ENCODE data around the gene KRTAP5-1.
A peak's percentile ranks its signal among the peaks of the same experiment; 100 is the strongest.

KRTAP5-1 gene

DNA sequence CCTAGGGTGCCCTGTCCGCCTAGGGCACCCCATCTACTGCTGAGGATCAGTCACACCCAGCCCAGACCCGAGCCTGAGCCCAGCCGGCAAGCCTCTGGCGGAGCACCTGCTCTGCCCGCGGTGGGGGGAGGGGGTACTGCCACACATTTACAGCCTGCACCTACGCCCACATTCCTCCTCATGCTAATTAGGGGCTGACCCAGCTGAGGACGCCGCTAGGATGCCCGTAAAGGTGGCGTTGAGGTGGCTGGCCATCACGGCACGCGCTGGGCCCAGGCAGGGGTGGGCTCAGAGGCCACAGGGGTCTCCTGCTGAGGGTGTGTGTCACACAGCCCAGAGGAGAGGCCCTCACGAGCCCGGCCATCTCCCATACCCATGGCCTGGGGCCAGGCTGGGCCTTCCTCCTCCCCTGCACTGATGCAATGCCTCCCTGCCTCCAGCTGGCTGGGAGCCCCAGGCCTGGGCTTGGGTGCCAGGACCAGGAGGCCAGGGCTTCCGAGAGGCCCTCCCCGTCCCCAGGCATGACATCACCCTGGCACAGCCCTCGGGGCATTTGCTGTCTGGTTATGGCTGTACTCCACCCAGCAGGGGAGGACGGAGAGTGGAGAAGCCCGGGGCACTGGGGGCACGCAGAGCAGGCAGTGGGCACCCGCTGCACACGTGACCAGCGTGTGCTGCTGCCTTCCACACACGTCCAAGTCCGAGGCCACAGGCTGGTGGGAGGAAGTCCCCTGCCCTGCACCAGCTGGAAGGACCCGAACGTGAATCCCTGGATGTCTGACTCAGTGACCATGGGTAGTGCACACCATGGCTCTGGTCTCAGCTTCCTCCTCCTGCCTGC is 25.8 kb downstream of the KRTAP5-1 start:
- no peak for DNase-seq

DNA sequence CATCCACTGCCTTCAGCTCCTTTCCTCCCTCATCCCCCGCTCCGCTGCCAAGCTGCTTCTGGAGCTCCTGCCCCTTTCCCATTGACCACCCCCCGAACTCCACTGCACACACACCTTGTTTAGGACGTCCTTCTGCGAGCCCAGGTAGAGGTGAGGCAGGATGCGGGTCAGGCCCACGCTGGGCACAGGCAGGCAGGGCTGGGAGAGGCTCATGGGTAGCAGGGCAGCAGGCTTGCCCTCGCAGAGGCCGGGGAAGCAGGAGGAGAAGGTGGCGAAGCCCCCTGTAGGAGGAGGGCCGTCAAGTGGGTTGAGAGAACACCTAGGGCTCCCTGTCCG is 26.3 kb downstream of the KRTAP5-1 start:
- DNase-seq = no peak

DNA sequence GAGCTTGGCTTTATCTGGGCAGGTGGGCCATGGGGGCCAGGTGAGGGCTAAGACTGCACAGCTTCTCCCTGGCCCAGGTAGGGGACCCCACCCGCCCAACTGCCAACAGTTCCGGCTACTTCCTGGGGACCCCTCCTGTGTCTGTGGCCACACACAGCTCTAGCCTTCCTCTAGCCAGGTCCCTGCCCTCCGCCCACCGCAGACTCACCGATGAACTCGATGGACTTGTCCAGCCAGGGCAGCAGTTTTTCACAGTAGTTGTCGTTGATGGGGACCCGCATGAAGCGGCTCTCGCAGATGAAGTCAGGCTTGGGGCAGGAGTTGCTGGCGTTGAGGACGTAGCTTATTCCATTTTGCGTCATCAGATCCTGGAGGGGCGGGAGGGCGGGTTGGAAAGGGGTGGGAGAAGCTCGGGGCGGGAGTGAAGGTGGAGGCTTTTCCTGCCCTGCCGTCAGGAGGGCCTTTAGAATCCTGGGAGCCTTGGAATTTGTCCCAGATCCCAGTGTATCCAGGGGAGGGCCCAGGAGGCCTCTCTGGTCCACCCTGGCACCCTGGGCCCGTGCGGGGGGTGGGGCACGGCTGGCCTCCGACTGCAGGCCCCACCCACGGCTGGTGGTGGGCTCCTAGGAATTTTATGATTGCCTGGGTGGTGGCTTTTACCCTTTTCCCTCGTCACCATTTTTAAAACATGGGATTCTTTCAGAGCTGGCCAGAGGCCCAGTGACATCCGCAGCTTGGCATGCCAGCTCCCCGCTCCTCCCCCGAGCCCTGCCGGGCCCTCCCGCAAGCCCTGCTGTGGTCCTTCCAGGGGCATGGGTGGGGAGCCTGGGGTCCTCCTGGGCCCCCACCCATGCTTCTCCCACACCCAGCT is 26.9 kb downstream of the KRTAP5-1 start:
- no peak for DNase-seq

DNA sequence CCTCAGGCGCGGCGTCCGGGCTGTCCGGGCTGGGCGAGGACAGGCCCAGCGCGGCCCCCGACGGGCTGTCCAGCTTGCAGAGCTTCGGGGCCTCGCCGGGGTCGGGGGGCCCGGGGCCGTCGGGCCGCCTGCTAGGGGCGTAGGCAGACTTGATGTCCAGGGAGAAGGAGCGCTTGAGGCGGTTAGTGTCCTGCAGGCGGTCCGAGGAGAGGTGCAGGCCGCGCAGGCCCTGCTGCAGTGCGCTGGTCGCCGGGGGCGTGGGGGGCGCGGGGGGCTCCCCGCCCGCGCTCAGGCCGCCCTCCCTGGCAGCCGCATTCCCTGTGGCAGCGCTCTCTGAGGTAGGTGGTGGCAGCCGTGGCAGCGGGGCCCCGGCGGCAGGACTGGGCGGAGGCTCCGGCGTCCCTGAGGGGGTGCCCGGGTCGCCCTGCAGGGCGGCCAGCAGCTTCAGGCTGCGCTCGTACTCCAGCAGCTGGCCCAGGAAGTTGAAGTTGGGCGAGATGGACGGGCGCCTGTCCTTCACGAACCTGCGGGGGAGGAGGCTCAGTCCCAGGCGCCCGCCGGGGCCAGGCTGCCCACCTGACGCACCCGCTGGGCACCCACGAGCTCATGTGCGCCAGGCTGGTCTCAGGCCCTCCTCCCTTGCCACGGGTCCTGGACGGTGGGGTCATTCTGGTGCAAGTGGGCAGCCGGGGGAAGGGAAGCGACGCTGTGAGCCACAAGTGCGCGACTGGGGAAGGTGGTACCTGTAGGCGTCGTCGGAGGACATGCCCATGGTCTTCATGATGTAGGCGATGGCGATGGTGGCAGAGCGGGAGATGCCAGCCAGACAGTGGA is 27.8 kb downstream of the KRTAP5-1 start:
- DNase-seq = no peak

DNA sequence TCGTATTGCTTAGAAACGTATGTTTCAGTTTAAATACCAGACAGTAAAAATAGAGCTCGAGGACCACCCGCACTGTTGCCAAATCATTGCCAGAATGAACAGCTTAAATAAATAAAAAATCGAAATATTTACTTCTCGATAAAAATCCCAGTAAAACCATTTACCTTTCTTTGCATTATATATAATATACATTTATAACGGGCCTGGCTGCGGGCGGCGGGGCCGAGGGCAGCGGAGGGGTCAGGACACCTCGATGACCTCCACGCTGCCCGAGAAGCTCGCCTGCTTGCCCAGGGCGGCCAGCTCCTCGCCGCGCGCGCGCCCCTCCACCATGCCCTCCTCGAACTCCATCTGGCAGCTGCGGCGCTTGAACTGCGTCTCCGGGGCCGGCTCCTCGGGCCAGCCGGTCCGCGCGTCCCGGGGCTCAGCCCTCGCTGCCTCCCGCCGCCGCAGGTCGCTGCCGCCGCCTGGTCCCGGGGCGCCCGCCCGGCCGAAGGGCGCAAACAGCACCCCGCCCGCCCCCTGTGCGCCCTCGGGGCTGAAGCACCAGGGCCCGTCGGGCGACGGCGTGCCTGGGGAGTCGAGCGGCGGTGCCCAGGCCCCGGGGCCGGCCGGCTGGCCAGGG is 28.7 kb downstream of the KRTAP5-1 start:
- no peak for DNase-seq

DNA sequence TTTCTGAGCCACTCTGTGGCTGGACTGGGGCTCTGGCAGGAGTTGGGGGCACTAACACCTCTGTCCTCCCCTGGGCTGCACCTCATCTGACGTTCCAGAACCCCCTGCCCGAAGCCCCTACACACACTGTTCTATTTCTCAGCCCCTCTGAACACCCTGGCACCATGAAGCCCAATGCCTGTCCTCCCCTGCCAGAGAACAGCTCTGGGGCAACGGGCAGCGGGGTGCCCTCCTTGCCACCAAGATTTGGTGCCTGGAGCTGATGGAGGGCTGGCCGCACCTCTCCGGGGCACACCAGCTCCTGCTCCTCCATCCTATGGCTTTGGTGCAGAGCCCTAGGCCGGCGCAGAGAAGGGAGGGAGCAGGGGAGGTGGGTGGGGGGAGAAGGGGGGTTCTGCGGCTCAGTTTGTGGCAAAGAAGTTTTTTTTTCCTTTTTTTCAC is 29.4 kb downstream of the KRTAP5-1 start:
- no peak for DNase-seq

DNA sequence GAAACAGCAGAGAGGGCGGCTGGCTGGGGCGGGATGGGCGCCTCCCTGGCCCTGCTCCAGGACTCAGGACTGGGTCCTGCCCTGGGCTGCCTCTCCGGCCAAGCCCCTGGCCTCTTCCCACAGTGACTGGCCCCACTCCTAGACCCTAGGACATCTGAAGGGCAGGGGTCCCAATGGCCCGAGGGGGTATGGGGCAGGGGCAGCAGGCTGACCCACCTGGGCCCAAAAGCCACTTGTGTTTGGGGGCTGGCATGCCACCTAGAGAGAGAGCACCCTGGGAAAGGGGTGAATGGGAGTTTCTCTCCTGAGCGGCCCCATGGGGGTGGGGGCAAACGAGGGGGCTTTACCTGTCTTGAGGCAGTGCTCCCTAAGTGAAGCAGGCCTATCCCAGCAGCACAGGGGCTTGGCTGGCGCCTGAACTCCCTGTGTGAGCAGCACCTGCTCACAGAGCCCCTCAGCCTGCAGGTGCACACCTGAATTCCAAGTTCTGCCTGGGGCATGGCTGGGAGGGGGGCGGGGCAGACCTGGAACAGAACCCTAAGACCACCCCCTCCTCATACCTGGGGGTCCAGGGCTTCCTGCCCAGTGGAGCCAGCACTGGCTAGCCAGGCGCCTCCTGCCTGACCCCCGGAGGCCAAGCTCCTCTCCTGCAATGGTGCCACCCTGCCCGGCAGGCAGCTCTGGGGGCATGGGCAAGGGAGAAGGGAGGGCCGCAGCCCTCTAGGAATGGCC is 29.9 kb downstream of the KRTAP5-1 start:
- no peak for DNase-seq

DNA sequence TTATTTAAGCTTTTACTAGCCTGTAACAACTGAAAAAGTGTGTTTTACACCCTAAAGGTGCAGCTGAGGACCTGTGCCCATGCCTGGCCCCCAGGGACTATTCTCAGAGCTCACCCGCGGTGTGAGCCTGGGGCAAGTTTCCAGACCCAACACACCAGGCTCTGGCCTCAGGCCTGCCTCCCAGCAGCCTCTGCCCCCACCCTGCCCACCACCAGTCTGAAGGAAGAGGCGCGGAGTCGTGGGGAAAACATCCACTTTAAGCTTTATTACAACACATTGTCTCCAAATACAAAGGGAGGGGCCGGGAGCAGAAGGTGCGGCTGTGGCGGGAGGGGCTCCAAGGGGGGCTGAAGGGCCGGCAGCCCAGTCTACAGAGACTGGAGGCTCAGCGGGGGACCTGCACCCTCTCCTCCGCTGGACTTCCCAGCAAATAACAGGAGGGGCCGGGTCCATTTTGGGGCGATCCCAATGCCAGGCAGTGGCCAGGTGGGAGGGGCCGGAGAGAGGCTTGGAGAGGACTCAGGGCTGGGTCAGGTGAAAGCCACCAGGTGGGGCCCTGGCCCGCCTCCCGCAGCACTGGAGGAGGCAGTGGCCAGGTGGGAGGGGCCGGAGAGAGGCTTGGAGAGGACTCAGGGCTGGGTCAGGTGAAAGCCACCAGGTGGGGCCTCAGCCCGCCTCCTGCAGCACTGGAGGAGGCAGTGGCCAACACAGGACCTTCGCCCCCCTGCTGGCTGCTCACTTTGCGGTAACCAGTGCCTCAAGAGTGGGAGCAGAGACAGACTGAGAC is 31.1 kb downstream of the KRTAP5-1 start:
- no peak for DNase-seq

DNA sequence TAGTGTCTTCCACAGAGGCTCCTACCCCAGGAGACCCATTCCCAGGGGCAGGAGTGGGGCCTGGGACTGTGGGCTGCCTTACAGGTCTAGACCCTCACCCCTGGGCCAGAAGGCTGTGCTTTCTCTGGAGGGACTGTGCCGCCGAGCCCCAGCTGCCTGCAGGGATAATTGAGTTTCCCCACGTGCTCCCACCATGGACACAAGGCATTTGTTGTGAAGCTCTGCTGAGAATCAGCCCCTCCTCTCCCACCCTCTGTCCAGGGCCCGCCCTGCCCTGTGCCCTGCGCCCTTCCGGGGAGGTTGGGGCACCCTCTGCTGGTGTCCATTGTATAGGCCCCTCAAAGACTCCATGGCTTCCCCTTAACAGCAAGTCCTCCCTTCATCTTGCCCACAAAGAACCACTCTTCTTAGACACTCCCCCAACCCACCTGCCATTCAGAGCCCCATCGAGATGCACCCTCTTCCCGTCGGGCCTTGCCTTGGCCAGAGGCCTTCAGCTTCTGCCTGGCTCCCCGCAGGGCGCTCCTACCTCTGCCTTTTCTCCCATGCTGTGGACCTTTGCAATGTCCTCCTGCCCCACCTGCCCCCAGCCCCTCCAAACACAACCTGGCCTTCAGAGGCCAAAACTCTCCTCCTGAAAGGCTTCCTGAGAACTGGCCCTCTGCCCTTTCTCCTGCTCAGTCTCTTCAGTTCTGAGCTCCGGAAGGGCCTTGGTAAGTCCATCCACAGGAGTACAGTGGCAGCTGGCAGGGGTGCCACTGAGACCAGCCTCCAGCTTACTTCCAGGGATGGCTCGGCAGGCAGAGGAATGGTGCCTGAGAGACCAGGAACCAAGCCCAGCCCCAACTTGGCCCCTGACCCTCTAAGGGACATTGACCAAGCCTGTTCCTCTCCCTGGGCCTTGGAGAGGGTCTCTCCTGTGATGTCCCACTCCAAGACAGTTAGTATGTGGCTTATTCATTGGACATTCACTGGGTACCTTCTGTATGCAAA is 35.4 kb downstream of the KRTAP5-1 start:
- DNase-seq = no peak

DNA sequence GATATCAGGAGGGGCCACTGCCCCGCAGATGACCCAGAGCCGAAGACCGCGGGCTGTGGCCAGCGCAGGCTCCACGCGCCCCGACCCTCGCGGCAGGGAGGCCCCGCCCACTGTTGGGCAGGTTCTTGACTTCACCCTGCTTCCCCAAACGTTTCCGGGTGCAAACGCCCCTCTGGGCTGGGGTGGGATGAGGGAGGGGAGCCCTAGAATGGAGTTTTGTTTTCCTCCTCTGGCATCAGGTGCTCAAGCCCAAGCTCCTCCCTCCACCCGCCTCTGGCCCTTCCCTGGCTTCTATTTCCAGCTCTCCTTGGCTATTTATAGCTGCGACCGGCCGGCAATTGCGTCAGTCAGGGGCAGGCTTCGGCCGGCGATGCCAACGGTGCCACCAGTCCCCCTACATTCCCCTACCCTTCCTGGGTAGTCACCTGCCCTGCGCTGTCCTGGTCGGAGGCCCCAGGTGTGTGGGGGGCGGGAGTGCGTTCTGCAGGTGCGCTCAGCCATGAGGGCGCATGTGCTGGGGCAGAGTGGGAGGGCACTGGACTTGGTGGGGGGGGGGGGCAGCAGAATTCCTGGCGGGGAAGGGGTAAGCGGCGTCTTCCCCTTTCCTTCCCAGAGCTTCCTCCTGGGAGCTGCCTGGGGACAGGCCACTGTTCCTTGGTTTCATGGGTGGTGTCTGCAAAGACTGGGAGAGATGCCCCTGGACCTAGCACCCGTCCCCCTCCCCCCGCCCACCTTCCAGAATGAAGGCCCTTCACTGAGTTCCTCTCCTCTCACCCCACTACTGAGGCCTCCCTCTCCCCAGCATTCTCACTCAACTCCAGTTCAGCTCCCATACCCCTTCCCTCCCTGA is 36.6 kb downstream of the KRTAP5-1 start:
- peak in 1 of 2 experiments; percentile 35 for DNase-seq

DNA sequence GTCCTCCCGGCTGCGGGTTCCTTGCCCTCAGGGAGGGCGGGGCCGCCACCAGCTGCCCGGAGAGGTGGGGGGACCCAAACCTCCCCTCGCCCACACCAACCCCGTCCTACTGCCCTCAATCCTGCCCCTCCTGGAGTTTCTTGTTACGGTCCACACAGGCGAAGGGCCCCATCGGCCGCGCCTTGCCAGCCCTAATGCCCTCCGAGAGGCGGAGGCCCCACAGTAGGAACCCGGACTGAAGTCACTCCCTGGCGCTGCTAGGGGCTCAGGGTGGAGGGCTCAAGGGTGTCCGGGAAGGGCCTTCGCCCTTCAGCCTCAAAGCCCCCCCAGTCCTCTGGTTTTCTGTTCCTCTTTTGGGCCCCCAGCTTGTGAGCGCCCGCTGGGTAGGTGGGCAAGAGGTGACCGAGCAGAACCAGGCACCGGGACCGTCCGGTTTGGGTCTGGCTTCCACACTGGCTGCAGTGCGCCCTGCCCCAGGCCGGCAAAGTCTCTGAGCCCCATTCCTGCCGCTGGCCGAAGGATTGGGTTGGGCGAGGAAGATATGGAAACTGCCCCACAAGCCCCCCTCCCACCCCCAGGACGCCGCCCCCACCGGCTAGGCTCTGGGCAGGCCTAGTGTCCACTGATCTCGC is 37.5 kb downstream of the KRTAP5-1 start:
- peak in 1 of 2 experiments; percentile 24 for DNase-seq

DNA sequence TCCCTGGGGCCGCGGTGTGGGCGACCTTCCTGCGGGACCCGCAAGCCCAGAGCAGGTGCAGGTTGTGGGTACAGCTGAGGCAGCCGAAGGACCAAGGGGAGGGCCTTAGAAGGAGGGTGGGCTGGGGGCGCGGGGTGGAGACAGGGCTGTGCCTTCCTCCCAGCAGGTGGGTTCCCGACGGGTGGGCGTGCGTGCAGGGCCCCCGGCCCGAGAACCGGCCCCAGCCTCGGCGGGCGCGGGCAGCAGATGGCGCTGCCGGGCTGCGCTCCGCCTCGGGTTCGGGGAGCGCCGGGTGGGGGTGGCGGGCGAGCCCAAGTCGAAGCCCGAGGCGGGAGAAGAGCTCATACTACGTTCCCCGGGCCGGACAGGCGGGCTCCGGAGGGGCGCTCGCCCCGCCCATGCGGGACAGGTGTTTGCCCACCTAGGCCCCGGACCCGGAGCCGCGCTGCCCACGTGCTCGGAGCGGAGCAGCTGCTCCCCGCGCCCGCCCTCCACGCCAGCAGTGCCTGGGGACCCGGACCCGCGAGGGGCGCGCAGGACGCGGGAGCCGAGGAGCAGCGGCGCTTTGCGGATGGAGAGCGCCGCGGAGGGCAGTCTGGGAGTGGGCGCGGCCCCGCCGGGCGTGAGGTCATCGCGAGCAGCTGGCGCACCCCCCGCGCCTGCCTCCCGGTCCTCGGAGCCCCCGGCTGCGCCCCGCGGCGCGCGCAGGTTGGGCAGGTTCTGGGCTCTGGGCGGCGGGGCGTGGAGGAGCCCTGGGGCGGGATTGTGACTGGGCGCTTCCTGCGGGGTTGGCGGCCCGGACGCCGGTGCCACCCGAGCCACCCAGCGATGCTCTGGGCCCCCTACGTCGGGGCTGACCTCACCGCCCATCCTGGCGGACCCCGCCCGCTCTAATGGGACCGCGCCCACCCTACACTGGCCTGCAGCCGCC is 38.3 kb downstream of the KRTAP5-1 start:
- peak in 1 of 2 experiments; percentile 57 for DNase-seq

DNA sequence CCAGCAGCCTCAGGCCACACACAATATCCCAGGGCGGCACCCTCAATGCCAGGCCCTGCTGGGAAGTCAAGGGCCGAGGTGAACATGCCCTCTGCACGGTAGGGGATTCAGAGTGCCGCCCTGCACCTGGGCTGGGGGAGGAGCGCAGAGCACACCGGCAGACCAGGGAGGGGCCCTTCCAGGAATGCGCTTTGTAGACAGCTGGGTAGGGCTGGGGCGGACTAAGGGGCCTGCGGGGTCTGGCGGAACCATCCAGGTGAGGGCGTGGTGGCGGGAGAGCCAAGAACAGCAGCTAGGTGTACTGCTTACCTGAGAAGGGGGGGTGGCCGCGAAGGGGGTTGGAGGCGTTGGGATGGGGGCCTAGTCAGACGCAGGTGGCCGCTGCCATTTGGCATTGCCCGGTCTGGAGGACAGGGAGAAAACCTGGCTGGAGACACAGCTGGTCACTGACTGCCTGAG is 39.0 kb downstream of the KRTAP5-1 start:
- DNase-seq = no peak

DNA sequence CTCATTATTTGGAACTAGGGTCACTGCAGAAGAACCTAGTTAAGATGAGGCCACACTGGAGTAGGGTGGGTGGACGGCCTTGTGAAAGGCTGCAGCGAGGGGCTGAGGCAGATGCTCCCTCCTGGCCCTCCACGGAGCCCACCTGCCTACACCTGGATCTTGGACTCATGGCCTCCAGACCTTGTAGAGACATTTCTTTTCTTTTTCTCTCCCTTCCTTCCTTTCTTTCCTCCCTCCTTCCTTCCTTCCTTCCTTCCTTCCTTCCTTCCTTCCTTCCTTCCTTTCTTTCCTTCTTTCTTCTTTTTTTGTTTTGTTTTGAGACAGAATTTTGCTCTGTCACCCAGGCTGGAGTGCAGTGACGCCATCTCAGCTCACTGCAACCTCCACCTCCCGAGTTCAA is 39.7 kb downstream of the KRTAP5-1 start:
- DNase-seq = no peak

DNA sequence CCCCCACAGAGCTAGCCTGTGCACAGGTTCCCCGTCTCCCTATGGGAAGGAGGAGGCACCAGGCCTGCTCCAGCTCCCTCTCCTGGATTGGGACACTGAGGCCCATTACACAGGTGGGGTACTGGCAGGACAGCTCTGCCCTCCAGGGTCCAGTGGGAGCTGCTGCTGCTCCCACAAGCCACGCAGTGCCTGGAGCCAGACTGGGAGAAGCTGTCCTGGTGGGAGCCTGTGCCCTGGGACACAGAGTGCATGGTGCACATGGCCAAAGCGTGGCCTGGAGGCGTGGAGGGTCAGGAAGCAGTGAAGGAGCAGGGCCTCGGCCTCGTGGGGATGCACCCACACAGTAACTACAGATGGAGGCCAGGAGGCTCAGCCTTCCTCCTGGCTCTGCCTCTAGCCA is 40.5 kb downstream of the KRTAP5-1 start:
- no peak for DNase-seq

DNA sequence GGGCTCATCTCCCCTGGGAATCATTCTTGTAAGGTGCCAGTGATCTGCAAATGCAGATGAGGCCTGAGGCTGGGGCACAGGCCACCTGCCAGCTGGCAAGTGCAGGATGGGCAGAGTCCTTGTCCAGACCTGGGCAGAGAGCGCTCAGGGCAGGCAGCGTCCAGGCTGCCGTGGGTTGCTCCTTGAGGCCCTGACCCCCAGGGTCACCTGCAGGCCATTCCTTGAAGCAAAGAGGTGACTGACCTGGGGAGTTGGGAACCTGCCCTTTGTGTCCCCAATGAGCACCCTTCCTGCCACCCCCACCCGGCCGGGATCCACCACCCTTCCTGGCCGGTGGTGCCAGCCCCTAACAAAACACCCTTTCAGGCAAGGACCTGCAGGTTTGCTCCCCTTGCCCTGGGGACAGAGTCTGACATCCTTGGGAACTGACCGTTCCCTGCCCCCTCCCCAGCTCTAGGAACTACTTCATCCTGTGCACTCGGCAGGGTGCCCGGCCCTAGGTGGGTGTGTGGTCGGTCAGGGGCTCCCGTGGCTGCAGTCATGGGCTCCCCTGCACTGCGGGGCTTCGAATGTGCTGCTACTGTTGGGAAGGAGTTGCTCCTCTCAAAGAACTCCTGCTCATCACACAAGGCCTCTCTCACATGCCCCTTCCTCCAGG is 41.3 kb downstream of the KRTAP5-1 start:
- DNase-seq = no peak

Measured in NCI-H524 (cell line).